PC-3 (cell line): Measurements from ENCODE around the gene B4GALT5.

Experiments used
- EZH2phosphoT487 ChIP-seq: fragments of 300-600 bp; sonication (generic); IDR thresholded peaks from 2 replicates; pipeline ENCODE4 v1.6.1; 2018; ENCODE audit warnings: mild to moderate bottlenecking, antibody characterized with exemption, low read length, borderline replicate concordance
- TF ChIP-seq, protein P1 (sequence below): fragments of 300-600 bp; sonication (generic); conservative IDR thresholded peaks from 2 replicates; pipeline ENCODE4 v1.5.1; 2017; ENCODE audit warnings: antibody characterized with exemption, low read depth, mild to moderate bottlenecking, low read length

GRCh38 chr20:49637046-49637637 is 76.5 kb downstream of the B4GALT5 start:
- TF ChIP-seq, protein P1, sequence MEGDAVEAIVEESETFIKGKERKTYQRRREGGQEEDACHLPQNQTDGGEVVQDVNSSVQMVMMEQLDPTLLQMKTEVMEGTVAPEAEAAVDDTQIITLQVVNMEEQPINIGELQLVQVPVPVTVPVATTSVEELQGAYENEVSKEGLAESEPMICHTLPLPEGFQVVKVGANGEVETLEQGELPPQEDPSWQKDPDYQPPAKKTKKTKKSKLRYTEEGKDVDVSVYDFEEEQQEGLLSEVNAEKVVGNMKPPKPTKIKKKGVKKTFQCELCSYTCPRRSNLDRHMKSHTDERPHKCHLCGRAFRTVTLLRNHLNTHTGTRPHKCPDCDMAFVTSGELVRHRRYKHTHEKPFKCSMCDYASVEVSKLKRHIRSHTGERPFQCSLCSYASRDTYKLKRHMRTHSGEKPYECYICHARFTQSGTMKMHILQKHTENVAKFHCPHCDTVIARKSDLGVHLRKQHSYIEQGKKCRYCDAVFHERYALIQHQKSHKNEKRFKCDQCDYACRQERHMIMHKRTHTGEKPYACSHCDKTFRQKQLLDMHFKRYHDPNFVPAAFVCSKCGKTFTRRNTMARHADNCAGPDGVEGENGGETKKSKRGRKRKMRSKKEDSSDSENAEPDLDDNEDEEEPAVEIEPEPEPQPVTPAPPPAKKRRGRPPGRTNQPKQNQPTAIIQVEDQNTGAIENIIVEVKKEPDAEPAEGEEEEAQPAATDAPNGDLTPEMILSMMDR: no peak
- no peak for TF ChIP-seq EZH2phosphoT487
